NCI-H1417 (cell line): ENCODE results near the gene DGLUCY.
"Not testable (repeated sequence)": the region's sequence is repeated elsewhere in the genome, so short reads cannot be mapped to it uniquely, and the experiment has no call there.

ENCODE experiments used
- DNase-seq, 3 experiments: peaks; one replicate each; lab custom pipeline; 2025; lab: John Stamatoyannopoulos, UW

Gene DGLUCY

GRCh38 chr14:91111443-91111842, 2.4 kb upstream of the DGLUCY start:
- DNase-seq: no peak

- peak in 1 of 3 experiments; percentile 53 for DNase-seq
These were observed 1.7 kb upstream of the DGLUCY start for GRCh38 chr14:91112194-91112593.

GRCh38 chr14:91114079-91115065, 499 bp downstream of the DGLUCY start:
- peak; percentile 87 to 92 (median 90) for DNase-seq

GRCh38 chr14:91115986-91116770, 2.3 kb downstream of the DGLUCY start:
- no peak for DNase-seq

- no peak for DNase-seq
These were observed 3.2 kb downstream of the DGLUCY start for GRCh38 chr14:91116913-91117588.

GRCh38 chr14:91117960-91118359, 4.1 kb downstream of the DGLUCY start:
- no peak for DNase-seq

- DNase-seq: no peak
These were observed 4.7 kb downstream of the DGLUCY start for GRCh38 chr14:91118511-91119068.

- no peak for DNase-seq
These were observed 5.9 kb downstream of the DGLUCY start for GRCh38 chr14:91119556-91120311.

GRCh38 chr14:91123201-91123600, 9.3 kb downstream of the DGLUCY start:
- peak in 1 of 3 experiments; percentile 4 for DNase-seq

- not testable (repeated sequence) for DNase-seq
These were observed 10.8 kb downstream of the DGLUCY start for GRCh38 chr14:91124406-91125270.

- no peak for DNase-seq
These were observed 11.4 kb downstream of the DGLUCY start for GRCh38 chr14:91125271-91125660.

GRCh38 chr14:91125801-91126200, 11.9 kb downstream of the DGLUCY start:
- DNase-seq: no peak

- no peak for DNase-seq
These were observed 12.9 kb downstream of the DGLUCY start for GRCh38 chr14:91126761-91127160.

GRCh38 chr14:91127401-91127801, 13.5 kb downstream of the DGLUCY start:
- DNase-seq: peak in 2 of 3 experiments; percentile 28 to 66

- no peak for DNase-seq
These were observed 14.1 kb downstream of the DGLUCY start for GRCh38 chr14:91127924-91128323.

- DNase-seq: no peak
These were observed 14.8 kb downstream of the DGLUCY start for GRCh38 chr14:91128699-91129098.

GRCh38 chr14:91129261-91129660, 15.4 kb downstream of the DGLUCY start:
- DNase-seq: no peak

GRCh38 chr14:91135039-91135438, 21.2 kb downstream of the DGLUCY start:
- no peak for DNase-seq

- DNase-seq: peak; percentile 13 to 54 (median 46)
These were observed 24.9 kb downstream of the DGLUCY start for GRCh38 chr14:91138511-91139359.
